ENCODE measurements around the gene OR1S1. TPM values are rescaled to one million over a fixed set of nuclear protein-coding genes. Genes with fewer than 3 reads are reported as not detected.

OR1S1 gene
- total RNA-seq, 2 experiments from 2014 or later: not detected

Other genes with a start within 250 kb of the OR1S1 start
- gene OR9Q1, start 188.8 kb upstream of the OR1S1 start, total RNA-seq: not detected
- gene OR6Q1, start 181.8 kb upstream of the OR1S1 start, total RNA-seq: not detected
- not detected for gene OR9I1, start 87.2 kb upstream of the OR1S1 start, total RNA-seq
- gene OR9Q2, start 23.6 kb upstream of the OR1S1 start, total RNA-seq: not detected
- gene OR1S2, start 8.6 kb upstream of the OR1S1 start, total RNA-seq: not detected
- gene OR10Q1, start 16.2 kb downstream of the OR1S1 start, total RNA-seq: not detected
- not detected for gene OR10W1, start 55.5 kb downstream of the OR1S1 start, total RNA-seq
- not detected for gene OR5B17, start 146.3 kb downstream of the OR1S1 start, total RNA-seq
- not detected for gene OR5B3, start 194.2 kb downstream of the OR1S1 start, total RNA-seq
- gene OR5B2, start 215.4 kb downstream of the OR1S1 start, total RNA-seq: not detected
- not detected for gene OR5B12, start 229.5 kb downstream of the OR1S1 start, total RNA-seq

Measured in activated CD8-positive, alpha-beta memory T cell treated with anti-CD3 and anti-CD28 coated beads for 36 hours (primary cell).